ENCODE measurements around the gene POU6F2.

- no peak for TF ChIP-seq EZH2 (IDR thresholded peaks at IDR 0.05; ENCODE audit: borderline replicate concordance, low read depth, low read length)
- TF ChIP-seq RBM39 (optimal IDR thresholded peaks at IDR 0.05; ENCODE audit: low read depth, low read length) = no peak
- TF ChIP-seq ATF3 (IDR thresholded peaks at IDR 0.05) = no peak
- no peak for TF ChIP-seq ATF3 (CRISPR knock-in tag; conservative IDR thresholded peaks at IDR 0.05)
Observed at GRCh38 chr7:39202041-39202440, 224.3 kb downstream of the POU6F2 start.
